GM19025 (cell line): Measurements from ENCODE around the gene S100A11.

Source experiments
- ATAC-seq: cut with Tn5 transposase; IDR thresholded peaks from one replicate; pipeline ENCODE4 v1.9.1; 2021; ENCODE audit warnings: mild to moderate bottlenecking, low read depth, moderate library complexity; ENCODE audit not compliant: unreplicated experiment

Gene S100A11

GRCh38 chr1:152042030-152042429, 5.2 kb upstream of the S100A11 start:
- no peak for ATAC-seq

- ATAC-seq = no peak
These were observed 3.1 kb upstream of the S100A11 start for GRCh38 chr1:152039886-152040285.

- no peak for ATAC-seq
These were observed 2.7 kb upstream of the S100A11 start for GRCh38 chr1:152039461-152039860.

- no peak for ATAC-seq
These were observed 2.1 kb upstream of the S100A11 start for GRCh38 chr1:152038871-152039270.

DNA sequence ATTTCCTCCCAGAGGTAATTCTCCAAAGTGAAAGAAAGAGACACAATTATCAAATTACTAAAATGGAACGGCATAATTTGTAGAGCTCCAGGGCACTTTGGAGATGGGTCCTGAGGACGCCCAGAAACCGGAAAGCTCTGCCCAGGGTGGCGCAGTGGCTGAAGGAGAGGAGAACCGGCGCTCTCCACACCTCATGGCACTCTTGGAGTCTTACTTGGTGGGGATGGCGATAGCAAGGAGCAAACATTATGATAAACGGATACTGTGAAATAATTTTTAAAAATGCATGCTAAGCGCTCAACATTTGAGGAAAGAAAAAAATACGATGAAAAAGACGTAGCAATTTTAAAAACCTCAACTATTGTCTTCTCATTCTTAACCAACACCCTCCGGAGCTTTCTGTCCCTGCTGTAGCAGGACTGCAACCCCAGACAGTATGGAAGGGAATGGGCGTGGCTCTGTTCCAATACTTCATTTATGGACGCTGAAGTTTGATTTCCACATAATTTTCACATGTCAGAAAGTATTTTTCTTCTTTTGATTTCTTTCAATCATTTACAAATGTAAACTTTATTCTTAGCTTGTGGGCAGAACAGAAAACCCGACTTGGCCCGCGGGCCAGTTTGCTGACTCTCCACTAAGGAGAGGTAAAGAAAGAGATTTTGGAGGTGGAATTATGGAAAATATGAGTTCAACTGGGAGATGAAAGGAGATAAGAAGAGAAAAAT, 1.1 kb downstream of the S100A11 start:
- ATAC-seq = no peak

DNA sequence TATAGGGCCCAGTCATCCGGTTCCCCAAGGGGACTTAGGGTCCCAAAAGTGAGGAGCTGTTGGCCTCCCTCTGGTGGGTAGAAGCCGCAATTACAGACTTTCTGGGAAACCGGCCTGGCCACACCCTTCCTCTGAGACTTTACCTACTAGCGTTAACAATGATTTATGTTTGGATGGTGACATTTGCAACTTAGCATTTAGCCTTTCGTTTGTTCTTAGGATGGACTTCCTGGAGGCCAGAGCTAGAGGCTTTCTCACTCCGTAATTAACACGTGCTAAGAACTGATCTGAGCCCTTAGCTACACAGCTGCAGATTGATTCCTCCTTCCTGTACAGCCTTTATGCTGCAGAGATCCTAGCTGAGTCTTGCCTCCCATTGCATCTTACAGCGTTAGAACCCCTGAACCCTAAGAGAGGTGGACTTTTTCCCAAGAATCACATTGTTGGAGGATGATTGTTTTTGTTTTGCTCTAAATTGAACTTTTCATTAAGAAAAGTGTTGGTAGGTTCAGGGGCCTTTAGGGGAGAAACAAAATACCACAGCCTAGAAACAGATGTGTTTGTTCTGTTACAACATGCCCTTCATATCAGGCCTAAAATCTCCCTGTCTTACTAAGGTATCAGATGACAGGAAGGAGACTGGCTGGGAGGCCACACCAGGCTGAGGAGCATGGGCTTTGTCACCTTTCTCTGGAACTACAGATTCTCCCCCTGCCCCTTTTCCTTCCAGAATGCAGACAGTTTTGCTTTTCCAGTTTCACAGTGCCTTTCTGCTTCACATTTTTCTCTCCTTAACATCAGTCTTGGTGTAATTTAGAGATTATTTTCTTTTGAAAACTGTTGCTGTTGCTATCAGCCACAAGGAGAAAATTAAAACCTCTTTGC, 1.9 kb downstream of the S100A11 start:
- ATAC-seq = no peak

GRCh38 chr1:152034324-152034653, 2.5 kb downstream of the S100A11 start:
- no peak for ATAC-seq

- no peak for ATAC-seq
These were observed 6.9 kb downstream of the S100A11 start for GRCh38 chr1:152029929-152030211.

DNA sequence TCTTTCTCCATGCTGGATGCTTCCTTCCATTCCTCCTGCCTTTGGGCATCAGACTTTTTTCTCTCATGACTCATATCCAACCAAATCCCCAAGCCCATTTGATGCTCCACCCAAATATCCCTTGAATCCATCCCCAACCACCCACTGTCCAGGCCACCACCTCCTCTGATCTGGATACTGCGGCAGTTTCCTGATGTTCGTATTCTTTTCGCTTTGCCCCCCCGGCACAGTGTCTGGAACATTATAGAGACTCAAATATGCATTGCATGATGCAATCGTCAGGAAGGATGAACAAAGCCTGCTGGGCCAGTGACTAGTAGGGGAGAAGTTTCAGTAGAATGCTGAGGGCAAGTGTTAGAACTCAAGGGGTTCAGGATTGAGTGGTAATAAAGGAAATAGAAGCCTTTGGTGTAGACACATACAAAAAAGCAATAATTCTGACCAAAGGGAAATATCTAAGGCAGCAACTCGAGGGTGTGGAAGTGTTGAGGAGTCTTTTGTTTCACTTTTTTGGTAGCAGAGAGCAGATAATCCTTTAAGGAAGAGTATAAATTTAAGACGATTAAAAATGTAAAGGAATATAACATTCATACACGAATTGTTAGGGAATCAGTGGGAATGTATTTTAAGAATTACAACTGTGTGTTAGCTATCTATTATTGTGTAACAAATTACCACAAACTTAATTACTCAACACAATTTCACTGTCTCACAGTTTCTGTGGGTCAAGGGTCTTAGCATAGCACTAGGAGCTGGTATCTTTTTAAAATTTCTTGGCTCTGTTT, 7.5 kb downstream of the S100A11 start:
- no peak for ATAC-seq

DNA sequence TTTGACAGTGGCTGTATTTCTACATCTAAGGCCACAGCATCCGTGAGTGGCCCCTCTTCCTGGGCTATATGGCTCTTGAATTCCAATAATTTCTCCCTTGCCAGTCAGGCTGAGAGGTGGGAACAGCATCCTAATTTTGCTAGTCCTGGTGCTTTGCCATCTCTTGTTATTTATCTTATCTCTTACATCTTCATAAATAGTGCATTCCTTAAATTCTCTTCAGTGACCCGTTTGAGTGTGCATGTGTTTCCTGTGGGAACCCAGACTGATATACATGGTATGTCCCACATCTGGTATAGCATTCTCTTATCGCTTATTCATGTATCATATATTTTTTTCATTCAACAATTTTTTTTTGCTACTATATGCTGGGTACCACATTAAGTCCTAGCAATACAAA, 9.9 kb downstream of the S100A11 start:
- ATAC-seq = no peak

- no peak for ATAC-seq
These were observed 12.6 kb downstream of the S100A11 start for GRCh38 chr1:152024223-152024622.

- no peak for ATAC-seq
These were observed 13.6 kb downstream of the S100A11 start for GRCh38 chr1:152023221-152023620.

GRCh38 chr1:152022474-152022873, 14.3 kb downstream of the S100A11 start:
- ATAC-seq = no peak

DNA sequence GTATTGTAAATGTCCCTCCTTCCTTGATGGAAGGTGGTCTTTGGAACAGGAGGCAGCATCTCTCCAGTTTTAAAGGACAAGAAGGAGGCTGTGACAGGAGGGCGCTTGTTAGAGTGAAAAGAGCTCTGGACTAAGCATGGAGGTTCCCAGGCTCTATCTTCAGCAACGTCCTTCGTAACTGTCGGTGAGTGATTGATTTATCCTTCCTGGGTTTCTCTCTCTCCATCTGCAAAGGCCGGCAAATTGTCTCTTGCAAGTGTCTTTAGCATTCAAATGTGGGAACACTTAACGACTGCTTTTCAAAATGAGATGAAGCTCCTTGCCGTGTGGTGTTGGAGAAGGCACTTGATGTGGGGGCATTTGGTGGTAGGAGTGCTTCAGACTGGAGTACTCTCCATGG, 15.2 kb downstream of the S100A11 start:
- ATAC-seq = no peak

DNA sequence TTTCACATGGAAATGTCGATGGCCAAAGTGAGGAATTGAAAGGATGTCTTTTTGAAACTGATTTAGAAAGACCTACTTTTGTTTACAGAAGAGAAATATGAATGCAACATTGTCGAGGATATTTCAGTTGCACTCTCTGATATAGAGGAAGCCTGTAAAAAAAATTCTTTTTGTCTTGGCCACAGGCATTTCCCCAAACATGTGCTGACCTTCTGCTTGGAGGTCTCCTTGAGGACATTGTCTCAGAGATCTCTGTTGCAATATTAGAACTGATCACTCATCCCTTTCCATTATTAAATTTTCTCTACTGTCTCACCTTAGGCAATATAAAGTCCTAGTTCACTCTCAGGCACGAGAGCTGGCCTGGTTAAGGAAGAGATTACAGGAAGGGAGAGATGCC, 16.0 kb downstream of the S100A11 start:
- no peak for ATAC-seq

DNA sequence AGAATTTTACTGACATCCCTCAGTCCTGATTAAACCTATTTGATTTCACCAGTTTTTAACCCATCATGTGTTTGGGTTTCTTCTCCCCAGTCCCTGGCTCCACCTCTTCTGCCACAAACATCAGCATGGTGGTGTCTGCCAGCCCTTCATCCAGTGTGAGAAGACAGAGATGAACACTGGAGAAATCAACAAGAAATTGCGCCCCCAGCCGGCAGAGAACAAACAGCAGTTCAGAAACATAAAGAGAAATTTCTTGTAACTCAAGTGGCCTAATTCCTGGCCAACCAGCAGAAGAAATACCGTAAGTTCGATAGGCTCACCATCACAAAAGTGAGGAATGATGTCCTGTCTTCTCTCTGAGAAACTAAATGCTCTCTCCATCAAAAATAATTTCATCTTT, 18.3 kb downstream of the S100A11 start:
- no peak for ATAC-seq

- no peak for ATAC-seq
These were observed 21.0 kb downstream of the S100A11 start for GRCh38 chr1:152015766-152016165.

DNA sequence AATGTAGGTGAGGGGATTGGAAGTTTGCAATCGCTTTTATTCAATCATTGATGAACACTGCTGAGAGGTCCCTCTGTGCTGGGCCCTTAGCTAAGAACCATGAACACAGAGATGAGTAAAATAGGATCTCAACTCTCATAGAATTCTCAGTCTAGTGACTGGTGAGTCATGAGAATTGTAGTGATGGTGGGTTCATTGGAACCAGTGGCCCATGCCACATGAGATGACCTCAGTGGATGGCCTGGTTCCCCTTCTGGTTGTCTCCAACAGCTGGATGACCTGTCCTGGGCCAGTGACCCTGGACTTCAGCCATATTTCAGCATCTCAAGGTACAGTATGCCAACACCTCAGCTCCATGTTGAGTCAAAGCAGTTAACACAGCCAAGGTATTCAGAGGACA, 21.9 kb downstream of the S100A11 start:
- no peak for ATAC-seq

- ATAC-seq = no peak
These were observed 23.1 kb downstream of the S100A11 start for GRCh38 chr1:152013664-152014237.

GRCh38 chr1:152009691-152010090, 27.1 kb downstream of the S100A11 start:
- no peak for ATAC-seq

GRCh38 chr1:152007047-152007446, 29.8 kb downstream of the S100A11 start:
- ATAC-seq = no peak
